ENCODE measurements around the gene SRY.

GRCh38 chrY:2824471-2824870 lies 37.0 kb upstream of the SRY start:
- TF ChIP-seq CTCF (IDR thresholded peaks at IDR 0.05) (no peak), POLR2A (IDR thresholded peaks at IDR 0.05) (no peak)

All from testis (tissue), 2 donors.